ENCODE measurements around the gene DDX46.

DDX46 gene

DNA sequence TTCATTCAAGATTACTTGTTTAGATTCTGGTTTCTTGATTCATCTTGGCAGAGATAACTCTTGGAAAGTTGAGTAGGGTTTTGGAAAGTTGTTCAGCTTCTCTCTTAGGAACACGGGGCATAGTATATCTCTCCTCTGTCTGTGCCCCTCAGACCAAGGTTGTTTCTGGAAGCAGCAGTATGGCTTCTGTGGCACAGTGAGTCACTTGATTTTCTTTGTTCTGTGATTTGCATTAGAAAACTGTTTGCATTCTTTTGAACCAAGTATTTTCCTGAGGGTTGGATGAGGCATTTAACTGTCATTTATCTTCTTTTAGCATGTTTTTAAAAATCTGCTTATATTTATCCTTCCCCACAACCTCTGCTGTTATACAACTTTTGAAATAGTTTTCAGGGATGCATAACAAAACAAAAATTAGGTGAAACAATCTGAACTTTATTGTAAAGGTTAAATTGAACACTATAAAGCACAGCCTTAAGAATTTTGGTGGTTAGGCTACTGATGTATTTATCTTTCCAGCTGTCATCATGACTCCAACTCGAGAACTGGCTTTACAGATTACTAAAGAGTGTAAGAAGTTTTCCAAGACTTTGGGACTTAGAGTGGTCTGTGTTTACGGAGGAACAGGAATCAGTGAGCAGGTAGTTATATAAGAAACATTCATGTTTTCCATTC, 26.5 kb downstream of the DDX46 start:
- H3K4me1 ChIP-seq (ENCODE audit: control insufficient read depth, insufficient read depth, low read length) = no peaks in the 10 kb centered on the region
- H3K27ac ChIP-seq (ENCODE audit: low read length) = no peak overlapping the region
- no peak overlapping the region for H3K4me3 ChIP-seq (ENCODE audit: low read length in 2 of 2)
- no peaks in the 10 kb centered on the region for H3K9me3 ChIP-seq (ENCODE audit: control insufficient read depth in 2 of 2, low read length in 2 of 2)
- H3K27me3 ChIP-seq (ENCODE audit: control insufficient read depth in 1 of 2, insufficient read depth in 2 of 2, low read length in 2 of 2) = no peaks in the 10 kb centered on the region
- no peak overlapping the region for H3K9ac ChIP-seq (ENCODE audit: low read length in 2 of 2)
- peaks cover 36 to 40% of the 10 kb centered on the region in 2 donors for H3K36me3 ChIP-seq (ENCODE audit: control insufficient read depth in 2 of 2, insufficient read depth in 2 of 2, low read length in 2 of 2)

DNA sequence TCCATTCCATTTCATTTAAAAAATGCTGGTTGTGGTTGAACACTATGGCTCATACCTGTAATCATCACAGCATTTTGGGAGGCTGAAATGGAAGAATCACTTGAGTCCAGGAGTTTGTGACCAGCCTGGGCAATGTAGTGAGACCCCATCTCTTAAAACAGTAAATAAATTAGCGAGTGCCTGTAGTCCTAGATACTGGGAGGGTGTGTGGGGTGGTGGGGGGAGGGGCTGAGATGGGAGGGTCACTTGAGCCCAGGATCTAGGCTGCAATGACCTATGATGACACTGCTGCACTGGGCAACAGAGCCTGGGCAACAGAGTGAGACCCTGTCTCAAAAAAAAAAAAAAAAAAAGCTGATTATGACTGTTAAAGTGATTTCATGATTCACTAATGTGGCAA, 29.1 kb downstream of the DDX46 start:
- no peak overlapping the region for H3K9ac ChIP-seq (ENCODE audit: low read length in 2 of 2)
- H3K36me3 ChIP-seq (ENCODE audit: control insufficient read depth in 2 of 2, insufficient read depth in 2 of 2, low read length in 2 of 2) = peaks cover 37 to 40% of the 10 kb centered on the region in 2 donors
- no peak overlapping the region for H3K4me3 ChIP-seq (ENCODE audit: low read length in 2 of 2)
- H3K27me3 ChIP-seq (ENCODE audit: control insufficient read depth in 1 of 2, insufficient read depth in 2 of 2, low read length in 2 of 2) = no peaks in the 10 kb centered on the region
- no peaks in the 10 kb centered on the region for H3K4me1 ChIP-seq (ENCODE audit: control insufficient read depth, insufficient read depth, low read length)
- no peaks in the 10 kb centered on the region for H3K9me3 ChIP-seq (ENCODE audit: control insufficient read depth in 2 of 2, low read length in 2 of 2)
- H3K27ac ChIP-seq (ENCODE audit: low read length) = no peak overlapping the region

DNA sequence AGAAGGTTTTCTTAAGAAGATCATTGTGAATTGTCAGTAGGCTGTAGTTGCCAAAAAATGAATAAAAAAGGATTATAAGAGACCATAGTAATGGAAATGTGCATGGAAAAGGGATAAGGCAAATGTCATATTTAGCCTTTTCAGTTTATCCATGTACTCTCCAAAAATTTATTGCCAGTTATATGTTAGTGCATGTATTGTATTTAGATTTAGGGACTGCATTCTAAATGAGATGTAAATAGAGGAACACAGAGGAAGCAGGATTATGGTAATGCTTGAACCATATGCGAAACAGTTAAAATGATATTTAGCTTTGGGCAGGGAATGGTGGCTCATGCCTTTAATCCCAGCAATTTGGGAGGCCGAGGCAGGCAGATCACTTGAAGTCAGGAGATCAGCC, 33.0 kb downstream of the DDX46 start:
- H3K4me3 ChIP-seq (ENCODE audit: low read length in 2 of 2) = no peak overlapping the region
- H3K9ac ChIP-seq (ENCODE audit: low read length in 2 of 2) = no peak overlapping the region
- peaks cover 41 to 55% of the 10 kb centered on the region in 2 donors for H3K36me3 ChIP-seq (ENCODE audit: control insufficient read depth in 2 of 2, insufficient read depth in 2 of 2, low read length in 2 of 2)
- no peaks in the 10 kb centered on the region for H3K27me3 ChIP-seq (ENCODE audit: control insufficient read depth in 1 of 2, insufficient read depth in 2 of 2, low read length in 2 of 2)
- no peak overlapping the region for H3K27ac ChIP-seq (ENCODE audit: low read length)
- no peaks in the 10 kb centered on the region for H3K9me3 ChIP-seq (ENCODE audit: control insufficient read depth in 2 of 2, low read length in 2 of 2)
- H3K4me1 ChIP-seq (ENCODE audit: control insufficient read depth, insufficient read depth, low read length) = no peaks in the 10 kb centered on the region

DNA sequence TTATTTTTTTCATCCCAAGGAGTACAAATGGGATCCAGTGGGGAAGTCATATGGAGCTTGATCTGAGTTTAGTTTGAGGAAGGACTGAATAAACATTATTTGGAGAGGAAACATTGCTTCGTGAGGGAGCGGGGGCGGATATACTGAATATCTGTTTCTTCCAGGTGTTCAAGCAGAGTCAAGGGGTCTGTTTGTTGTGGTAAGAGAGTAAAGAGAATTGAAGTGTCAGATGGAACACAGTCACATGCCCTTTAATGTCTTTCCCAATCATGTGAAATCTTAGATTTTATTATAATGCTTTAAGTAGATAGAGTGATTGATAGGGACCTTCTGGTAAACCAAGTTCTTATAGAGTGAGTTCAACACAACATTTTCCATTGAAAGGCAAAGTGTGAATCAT, 33.7 kb downstream of the DDX46 start:
- H3K9ac ChIP-seq (ENCODE audit: low read length in 2 of 2) = no peak overlapping the region
- peaks cover 37 to 50% of the 10 kb centered on the region in 2 donors for H3K36me3 ChIP-seq (ENCODE audit: control insufficient read depth in 2 of 2, insufficient read depth in 2 of 2, low read length in 2 of 2)
- no peaks in the 10 kb centered on the region for H3K27me3 ChIP-seq (ENCODE audit: control insufficient read depth in 1 of 2, insufficient read depth in 2 of 2, low read length in 2 of 2)

DNA sequence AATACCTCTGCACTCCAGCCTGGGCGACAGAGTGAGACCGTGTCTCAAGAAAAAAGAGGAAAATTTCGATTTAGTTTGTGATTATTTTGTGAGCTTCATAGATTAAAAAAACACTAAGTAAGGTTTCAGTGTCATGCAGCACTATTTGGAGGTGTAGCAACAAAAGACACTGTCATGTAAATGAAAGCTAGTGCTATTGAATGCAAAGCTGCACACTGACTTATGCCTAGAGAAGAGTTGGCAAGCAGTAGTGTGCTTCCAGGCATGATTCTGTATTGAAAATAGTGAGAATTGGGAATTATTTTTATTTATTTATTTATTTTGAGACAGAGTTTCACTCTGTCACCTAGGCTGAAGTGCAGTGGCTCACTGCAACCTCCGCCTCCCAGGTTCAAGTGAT, 34.5 kb downstream of the DDX46 start:
- Histone ChIP-seq H3K36me3 (ENCODE audit: control insufficient read depth in 2 of 2, insufficient read depth in 2 of 2, low read length in 2 of 2) (peaks cover 39 to 52% of the 10 kb centered on the region in 2 donors), H3K27me3 (ENCODE audit: control insufficient read depth in 1 of 2, insufficient read depth in 2 of 2, low read length in 2 of 2) (no peaks in the 10 kb centered on the region)

More for the DNA sequence above, 33.7 kb downstream of the DDX46 start:
- Histone ChIP-seq H3K4me3 (ENCODE audit: low read length in 2 of 2) (no peak overlapping the region), H3K9me3 (ENCODE audit: control insufficient read depth in 2 of 2, low read length in 2 of 2) (no peaks in the 10 kb centered on the region), H3K27ac (ENCODE audit: low read length) (no peak overlapping the region), H3K4me1 (ENCODE audit: control insufficient read depth, insufficient read depth, low read length) (no peaks in the 10 kb centered on the region)

DNA sequence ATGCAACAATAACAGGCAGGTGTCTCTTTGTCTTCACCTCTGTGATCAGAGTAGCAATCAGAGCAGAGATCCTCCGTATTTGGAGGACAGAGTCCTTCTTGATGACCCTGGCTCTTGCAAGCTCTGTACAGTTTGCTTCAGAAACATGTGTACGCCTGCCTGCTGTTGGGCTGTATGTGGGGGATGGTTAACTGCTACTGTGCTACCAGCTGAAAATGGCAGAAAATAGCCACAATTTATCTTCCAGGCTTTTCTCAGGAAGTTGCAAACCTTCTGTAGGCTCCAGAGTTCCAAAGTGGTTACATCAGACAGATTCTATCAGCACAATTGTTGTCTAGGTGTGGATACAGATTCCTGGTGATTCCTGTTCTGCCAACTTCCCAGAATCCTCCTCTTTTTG, 35.5 kb downstream of the DDX46 start:
- Histone ChIP-seq H3K9me3 (ENCODE audit: control insufficient read depth in 2 of 2, low read length in 2 of 2) (no peaks in the 10 kb centered on the region), H3K27ac (ENCODE audit: low read length) (no peak overlapping the region), H3K9ac (ENCODE audit: low read length in 2 of 2) (no peak overlapping the region), H3K36me3 (ENCODE audit: control insufficient read depth in 2 of 2, insufficient read depth in 2 of 2, low read length in 2 of 2) (peaks cover 39 to 58% of the 10 kb centered on the region in 2 donors), H3K4me3 (ENCODE audit: low read length in 2 of 2) (no peak overlapping the region), H3K27me3 (ENCODE audit: control insufficient read depth in 1 of 2, insufficient read depth in 2 of 2, low read length in 2 of 2) (no peaks in the 10 kb centered on the region), H3K4me1 (ENCODE audit: control insufficient read depth, insufficient read depth, low read length) (no peaks in the 10 kb centered on the region)

More for the DNA sequence above, 34.5 kb downstream of the DDX46 start:
- Histone ChIP-seq H3K27ac (ENCODE audit: low read length) (no peak overlapping the region), H3K9ac (ENCODE audit: low read length in 2 of 2) (no peak overlapping the region), H3K4me1 (ENCODE audit: control insufficient read depth, insufficient read depth, low read length) (no peaks in the 10 kb centered on the region), H3K9me3 (ENCODE audit: control insufficient read depth in 2 of 2, low read length in 2 of 2) (no peaks in the 10 kb centered on the region), H3K4me3 (ENCODE audit: low read length in 2 of 2) (no peak overlapping the region)

DNA sequence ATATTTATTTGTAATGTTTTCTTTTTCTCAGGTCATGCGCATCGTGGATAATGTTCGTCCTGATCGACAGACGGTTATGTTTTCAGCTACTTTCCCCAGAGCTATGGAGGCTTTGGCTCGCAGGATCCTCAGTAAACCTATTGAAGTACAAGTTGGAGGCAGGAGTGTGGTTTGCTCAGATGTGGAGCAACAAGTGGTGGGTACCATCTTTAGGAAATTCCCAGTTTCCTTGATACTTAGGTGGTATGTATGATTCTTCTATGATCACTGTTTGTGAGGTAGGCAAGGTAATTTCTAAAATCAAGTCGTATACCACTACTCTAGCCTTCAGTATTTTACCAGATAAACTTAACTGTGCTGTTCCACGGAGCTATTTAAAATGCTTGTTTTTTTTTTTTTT, 36.2 kb downstream of the DDX46 start:
- Histone ChIP-seq H3K9me3 (ENCODE audit: control insufficient read depth in 2 of 2, low read length in 2 of 2) (no peaks in the 10 kb centered on the region), H3K4me3 (ENCODE audit: low read length in 2 of 2) (no peak overlapping the region), H3K27me3 (ENCODE audit: control insufficient read depth in 1 of 2, insufficient read depth in 2 of 2, low read length in 2 of 2) (no peaks in the 10 kb centered on the region), H3K27ac (ENCODE audit: low read length) (no peak overlapping the region), H3K36me3 (ENCODE audit: control insufficient read depth in 2 of 2, insufficient read depth in 2 of 2, low read length in 2 of 2) (peaks cover 39 to 50% of the 10 kb centered on the region in 2 donors), H3K9ac (ENCODE audit: low read length in 2 of 2) (no peak overlapping the region), H3K4me1 (ENCODE audit: control insufficient read depth, insufficient read depth, low read length) (no peaks in the 10 kb centered on the region)

DNA sequence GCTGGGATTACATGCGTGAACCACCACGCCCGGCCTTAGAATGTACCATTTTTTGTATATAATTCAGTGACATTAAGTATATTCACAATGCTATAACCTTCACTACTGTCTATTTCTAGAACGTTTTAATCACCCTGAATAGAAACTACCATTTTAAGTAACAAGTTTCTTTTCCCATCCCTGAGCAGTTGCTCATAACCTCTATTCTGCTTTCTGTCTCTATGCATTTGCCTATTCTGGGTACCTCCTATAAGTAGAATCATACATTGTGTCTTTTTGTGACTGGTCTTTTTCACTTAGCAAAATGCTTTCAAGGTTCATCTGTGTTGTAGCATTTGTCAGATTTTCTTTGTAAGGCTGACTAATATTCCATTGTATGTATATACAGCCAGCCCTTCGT, 39.9 kb downstream of the DDX46 start:
- H3K27me3 ChIP-seq (ENCODE audit: control insufficient read depth in 1 of 2, insufficient read depth in 2 of 2, low read length in 2 of 2) = no peaks in the 10 kb centered on the region
- peaks cover 26 to 42% of the 10 kb centered on the region in 2 donors for H3K36me3 ChIP-seq (ENCODE audit: control insufficient read depth in 2 of 2, insufficient read depth in 2 of 2, low read length in 2 of 2)
- no peaks in the 10 kb centered on the region for H3K4me1 ChIP-seq (ENCODE audit: control insufficient read depth, insufficient read depth, low read length)
- no peak overlapping the region for H3K27ac ChIP-seq (ENCODE audit: low read length)
- no peak overlapping the region for H3K9ac ChIP-seq (ENCODE audit: low read length in 2 of 2)
- H3K4me3 ChIP-seq (ENCODE audit: low read length in 2 of 2) = no peak overlapping the region
- no peaks in the 10 kb centered on the region for H3K9me3 ChIP-seq (ENCODE audit: control insufficient read depth in 2 of 2, low read length in 2 of 2)

DNA sequence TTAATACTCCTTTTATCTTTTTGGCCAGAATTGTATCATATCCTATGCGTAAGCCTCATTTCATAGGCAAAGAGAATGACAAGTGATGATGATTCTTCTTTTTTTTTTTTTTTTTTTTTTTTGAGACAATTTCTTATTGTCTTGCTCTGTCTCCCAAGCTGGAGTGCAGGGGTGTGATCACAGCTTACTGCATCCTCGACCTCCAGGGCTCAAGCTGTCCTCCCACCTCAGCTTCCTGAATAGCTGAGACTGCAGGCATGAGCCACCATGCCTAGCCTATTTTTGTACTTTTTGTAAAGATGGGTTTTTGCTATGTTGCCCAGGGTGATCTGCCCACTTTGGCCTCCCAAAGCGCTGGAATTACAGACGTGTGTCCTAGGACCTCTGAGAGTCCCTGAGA, 45.2 kb downstream of the DDX46 start:
- Histone ChIP-seq H3K9ac (ENCODE audit: low read length in 2 of 2) (no peak overlapping the region), H3K27ac (ENCODE audit: low read length) (no peak overlapping the region), H3K36me3 (ENCODE audit: control insufficient read depth in 2 of 2, insufficient read depth in 2 of 2, low read length in 2 of 2) (peaks cover 8 to 13% of the 10 kb centered on the region in 2 donors), H3K27me3 (ENCODE audit: control insufficient read depth in 1 of 2, insufficient read depth in 2 of 2, low read length in 2 of 2) (no peaks in the 10 kb centered on the region), H3K4me1 (ENCODE audit: control insufficient read depth, insufficient read depth, low read length) (no peaks in the 10 kb centered on the region), H3K4me3 (ENCODE audit: low read length in 2 of 2) (no peak overlapping the region), H3K9me3 (ENCODE audit: control insufficient read depth in 2 of 2, low read length in 2 of 2) (no peaks in the 10 kb centered on the region)

DNA sequence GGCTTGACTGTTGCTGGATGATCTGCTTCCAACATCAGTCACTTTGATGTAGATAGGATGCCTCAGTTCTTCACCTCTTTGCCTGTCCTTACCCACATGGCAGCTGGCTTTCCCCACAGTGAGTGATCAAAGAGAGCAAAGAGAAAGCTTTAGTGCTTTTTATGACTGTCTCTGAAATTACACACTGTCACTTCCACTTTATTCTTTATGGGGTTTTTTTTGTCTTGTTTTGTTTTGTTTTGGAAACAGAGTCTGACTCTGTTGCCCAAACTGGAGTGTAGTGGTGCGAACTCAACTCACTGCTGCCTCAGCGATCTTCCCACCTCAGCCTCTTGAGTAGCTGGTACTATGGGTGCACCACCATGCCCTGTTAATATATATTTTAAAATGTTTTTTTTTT, 54.8 kb downstream of the DDX46 start:
- Histone ChIP-seq H3K9ac (ENCODE audit: low read length in 2 of 2) (no peak overlapping the region), H3K4me1 (ENCODE audit: control insufficient read depth, insufficient read depth, low read length) (no peaks in the 10 kb centered on the region), H3K27ac (ENCODE audit: low read length) (no peak overlapping the region), H3K9me3 (ENCODE audit: control insufficient read depth in 2 of 2, low read length in 2 of 2) (no peaks in the 10 kb centered on the region), H3K36me3 (ENCODE audit: control insufficient read depth in 2 of 2, insufficient read depth in 2 of 2, low read length in 2 of 2) (peaks cover 25 to 31% of the 10 kb centered on the region in 2 donors), H3K4me3 (ENCODE audit: low read length in 2 of 2) (no peak overlapping the region), H3K27me3 (ENCODE audit: control insufficient read depth in 1 of 2, insufficient read depth in 2 of 2, low read length in 2 of 2) (no peaks in the 10 kb centered on the region)

DNA sequence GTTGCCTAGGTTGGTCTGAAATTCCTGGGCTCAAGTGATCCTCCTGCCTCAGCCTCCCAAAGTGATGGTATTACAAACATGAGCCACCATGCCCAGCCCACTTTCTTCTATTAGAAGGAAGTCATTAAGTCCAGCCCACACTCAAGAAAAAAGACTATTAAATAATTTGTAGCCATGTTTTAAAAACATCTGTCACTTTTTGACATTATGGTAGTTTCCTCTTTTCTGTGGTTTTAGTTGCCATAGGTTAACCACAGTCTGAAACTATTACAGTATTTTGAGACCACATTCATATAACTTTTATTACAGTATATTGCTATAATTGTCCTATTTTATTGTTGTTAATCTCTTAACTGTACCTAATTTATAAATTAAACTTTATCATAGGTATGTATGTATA, 55.2 kb downstream of the DDX46 start:
- Histone ChIP-seq H3K36me3 (ENCODE audit: control insufficient read depth in 2 of 2, insufficient read depth in 2 of 2, low read length in 2 of 2) (peaks cover 27 to 33% of the 10 kb centered on the region in 2 donors), H3K4me3 (ENCODE audit: low read length in 2 of 2) (no peak overlapping the region), H3K4me1 (ENCODE audit: control insufficient read depth, insufficient read depth, low read length) (no peaks in the 10 kb centered on the region), H3K27me3 (ENCODE audit: control insufficient read depth in 1 of 2, insufficient read depth in 2 of 2, low read length in 2 of 2) (no peaks in the 10 kb centered on the region), H3K9me3 (ENCODE audit: control insufficient read depth in 2 of 2, low read length in 2 of 2) (no peaks in the 10 kb centered on the region), H3K9ac (ENCODE audit: low read length in 2 of 2) (no peak overlapping the region), H3K27ac (ENCODE audit: low read length) (no peak overlapping the region)

Measured in stomach smooth muscle (tissue), 2 donors.